ENCODE results near the gene MPZL3. TPM values are rescaled to one million over a fixed set of nuclear protein-coding genes. Genes with fewer than 3 reads are reported as not detected.

Gene MPZL3
- total RNA-seq (2014; rRNA removed; shearing (Covaris generic)): 1.8 and 2.0 TPM in 2 replicates

- peak; percentile 74 for DNase-seq (ENCODE audit: low spot score)
Observed at GRCh38 chr11:118251858-118252652, at the start of gene MPZL3. TSS of gene MPZL3 (minus strand) at chr11:118252365. CDS start at chr11:118252294, 71 bp downstream.

- no peak for DNase-seq (ENCODE audit: low spot score)
Observed at GRCh38 chr11:118301600-118302195, 49.5 kb upstream of the MPZL3 start.

- peak; percentile 22 for DNase-seq (ENCODE audit: low spot score)
Observed at GRCh38 chr11:118295815-118296454, 43.8 kb upstream of the MPZL3 start.

GRCh38 chr11:118295199-118295598 lies 43.0 kb upstream of the MPZL3 start:
- DNase-seq (ENCODE audit: low spot score): no peak

- DNase-seq (ENCODE audit: low spot score): no peak
Observed at GRCh38 chr11:118294053-118294452, 41.9 kb upstream of the MPZL3 start.

GRCh38 chr11:118291477-118292135 lies 39.4 kb upstream of the MPZL3 start:
- DNase-seq (ENCODE audit: low spot score): no peak

GRCh38 chr11:118290923-118291322 lies 38.8 kb upstream of the MPZL3 start:
- no peak for DNase-seq (ENCODE audit: low spot score)

GRCh38 chr11:118289401-118289800 lies 37.2 kb upstream of the MPZL3 start:
- DNase-seq (ENCODE audit: low spot score): no peak

GRCh38 chr11:118287006-118287405 lies 34.8 kb upstream of the MPZL3 start:
- peak; percentile 46 for DNase-seq (ENCODE audit: low spot score)

GRCh38 chr11:118286545-118286944 lies 34.4 kb upstream of the MPZL3 start:
- DNase-seq (ENCODE audit: low spot score): no peak

GRCh38 chr11:118283756-118284350 lies 31.7 kb upstream of the MPZL3 start:
- DNase-seq (ENCODE audit: low spot score): no peak

GRCh38 chr11:118283037-118283636 lies 31.0 kb upstream of the MPZL3 start:
- DNase-seq (ENCODE audit: low spot score): no peak

- DNase-seq (ENCODE audit: low spot score): no peak
Observed at GRCh38 chr11:118282606-118283005, 30.4 kb upstream of the MPZL3 start.

GRCh38 chr11:118281284-118281683 lies 29.1 kb upstream of the MPZL3 start:
- DNase-seq (ENCODE audit: low spot score): no peak

GRCh38 chr11:118277312-118277711 lies 25.1 kb upstream of the MPZL3 start:
- peak; percentile 60 for DNase-seq (ENCODE audit: low spot score)

- DNase-seq (ENCODE audit: low spot score): no peak
Observed at GRCh38 chr11:118276422-118276821, 24.3 kb upstream of the MPZL3 start.

GRCh38 chr11:118275176-118275575 lies 23.0 kb upstream of the MPZL3 start:
- peak; percentile 46 for DNase-seq (ENCODE audit: low spot score)

- DNase-seq (ENCODE audit: low spot score): no peak
Observed at GRCh38 chr11:118274186-118274585, 22.0 kb upstream of the MPZL3 start.

GRCh38 chr11:118272001-118272400 lies 19.8 kb upstream of the MPZL3 start:
- DNase-seq (ENCODE audit: low spot score): no peak

GRCh38 chr11:118267486-118267885 lies 15.3 kb upstream of the MPZL3 start:
- no peak for DNase-seq (ENCODE audit: low spot score)

GRCh38 chr11:118265954-118266353 lies 13.8 kb upstream of the MPZL3 start:
- no peak for DNase-seq (ENCODE audit: low spot score)
